KBM-7 (cell line): ENCODE results near the gene GRAMD1B.

Experiments
- DNase-seq: peaks from one replicate; pipeline ENCODE4 v3.0.0-alpha.2; 2015
- in situ Hi-C: fragments of 300-500 bp; cut with MboI; formaldehyde crosslinking; loops from 2 replicates; pipeline ENCODE4 v1.14.3; 2020; ENCODE audit warnings: low sequenced_read_pairs, low pct_unique_long_range_greater_than_20kb, mixed read lengths

Gene GRAMD1B

GRCh38 chr11:123408619-123409455, 21.2 kb upstream of the GRAMD1B start:
- no peak for DNase-seq
- in situ Hi-C loops: no loop called here

- in situ Hi-C loops: no loop called here
- DNase-seq: no peak
Measured at GRCh38 chr11:123409456-123410217, 20.4 kb upstream of the GRAMD1B start.

- in situ Hi-C loops: no loop called here
- no peak for DNase-seq
Measured at GRCh38 chr11:123410218-123410549, 19.9 kb upstream of the GRAMD1B start.

- in situ Hi-C loops: no loop called here
- no peak for DNase-seq
Measured at GRCh38 chr11:123413636-123414035, 16.4 kb upstream of the GRAMD1B start.

- in situ Hi-C loops: no loop called here
- no peak for DNase-seq
Measured at GRCh38 chr11:123416566-123416965, 13.5 kb upstream of the GRAMD1B start.

GRCh38 chr11:123418351-123419114, 11.5 kb upstream of the GRAMD1B start:
- DNase-seq: no peak
- in situ Hi-C loops: no loop called here

- DNase-seq: no peak
- in situ Hi-C loops: no loop called here
Measured at GRCh38 chr11:123419731-123420452, 10.2 kb upstream of the GRAMD1B start.

- in situ Hi-C loops: no loop called here
Measured at GRCh38 chr11:123421589-123421988, 8.5 kb upstream of the GRAMD1B start.

GRCh38 chr11:123425367-123425766, 4.7 kb upstream of the GRAMD1B start:
- DNase-seq: no peak
- in situ Hi-C loops: no loop called here

More at GRCh38 chr11:123421589-123421988, 8.5 kb upstream of the GRAMD1B start:
- peak; percentile 68 for DNase-seq

- no peak for DNase-seq
- in situ Hi-C loops: no loop called here
Measured at GRCh38 chr11:123426789-123427188, 3.3 kb upstream of the GRAMD1B start.

- no peak for DNase-seq
- in situ Hi-C loops: no loop called here
Measured at GRCh38 chr11:123427405-123427804, 2.7 kb upstream of the GRAMD1B start.

- in situ Hi-C loops: no loop called here
- no peak for DNase-seq
Measured at GRCh38 chr11:123428116-123428715, 1.9 kb upstream of the GRAMD1B start.

GRCh38 chr11:123429336-123429735, 733 bp upstream of the GRAMD1B start:
- in situ Hi-C loops: no loop called here
- no peak for DNase-seq

GRCh38 chr11:123430721-123431497, 840 bp downstream of the GRAMD1B start:
- DNase-seq: peak; percentile 90
- in situ Hi-C loops: no loop called here

- in situ Hi-C loops: no loop called here
- peak; percentile 50 for DNase-seq
Measured at GRCh38 chr11:123431619-123432018, 1.6 kb downstream of the GRAMD1B start.

GRCh38 chr11:123434262-123434661, 4.2 kb downstream of the GRAMD1B start:
- in situ Hi-C loops: no loop called here

GRCh38 chr11:123434911-123435310, 4.8 kb downstream of the GRAMD1B start:
- in situ Hi-C loops: no loop called here
- DNase-seq: no peak

More at GRCh38 chr11:123434262-123434661, 4.2 kb downstream of the GRAMD1B start:
- DNase-seq: peak; percentile 55
